Heart left ventricle (tissue), 13 donors: ENCODE results near the gene POLR3F.

ENCODE experiments used
- POLR2A ChIP-seq, 2 donors: fragments of 450-650 bp; IDR thresholded peaks; one replicate each; pipeline ENCODE4 v1.6.1; 2017; ENCODE audit warnings: antibody characterized with exemption in 2 of 2, mild to moderate bottlenecking in 2 of 2, moderate library complexity in 2 of 2
- TF ChIP-seq, protein P1 (sequence below), 12 donors: fragments of 200-600 bp; sonication (generic) in 4 of 12; IDR thresholded peaks; one replicate each; pipeline versions ENCODE4 v1.5.0 to v1.8.0; 2018 to 2022; ENCODE audit warnings: antibody characterized with exemption in 12 of 12, mild to moderate bottlenecking in 5 of 12
- donor health status: ischemic (EF 13 %, LVEDD 7.1; RV severe dilation, severe dysfunction).
- donor health status: DM: no; HTN: yes; CAD: no.
- donor health status: DM: no; HTN: no; CAD: no.
- donor health status: ischemic (EF 25% LVEDD 6.9; RV normal size, moderate dysfunction).
- donor health status: ischemic (EF 25% LVEDD 5.7; RV mildly dilated, moderate dysfunction).
- donor health status: ischemic (EF 35%, LVEDD 5.7; RV mildly dilated, moderate dysfunction).
- donor health status: nonischemic (EF 11% LVEDD 7.7; RV severe dilation, severe dysfunction).
- donor health status: DM: yes; HTN: yes; CAD: no.
- donor health status: PGD.
- donor health status: ischemic (EF 29% LVEDD 5.4; RV normal size, mild dysfunction).
- donor health status: nonischemic (EF 23%, LVEDD 6.1; RV moderate dilation, normal function).

DNA sequence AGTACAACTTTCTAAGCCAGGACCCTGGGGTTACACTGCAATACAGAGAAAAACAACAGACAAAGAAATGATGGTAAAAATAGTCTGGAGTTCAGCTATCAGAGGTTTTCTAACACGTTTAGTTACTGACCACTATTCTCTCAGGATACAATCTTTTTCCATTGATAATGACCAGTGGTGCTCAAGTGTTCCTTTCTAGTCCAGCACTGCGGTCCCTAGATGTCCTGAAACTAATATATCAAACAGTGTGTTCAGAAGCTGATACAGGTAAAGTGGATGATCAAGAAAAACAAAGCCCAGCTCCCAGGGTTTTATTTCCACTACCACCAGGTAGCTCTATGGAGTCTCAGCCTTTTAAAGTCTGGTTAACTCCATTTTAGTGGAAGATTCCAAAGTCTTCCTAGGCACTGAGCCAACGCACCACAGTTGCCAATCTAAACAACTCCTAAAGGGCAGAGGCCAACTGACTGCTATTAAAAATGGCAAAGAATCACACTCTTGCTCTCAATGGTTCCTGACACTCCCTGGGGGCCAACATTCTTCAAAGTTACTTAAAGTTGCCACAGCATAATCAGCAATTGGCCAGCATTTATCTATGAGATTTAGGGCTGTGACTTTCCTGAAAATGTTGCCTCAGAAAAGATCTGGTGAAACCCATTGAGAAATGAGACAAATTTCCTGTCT, 38.6 kb upstream of the POLR3F start:
- TF ChIP-seq, protein P1, sequence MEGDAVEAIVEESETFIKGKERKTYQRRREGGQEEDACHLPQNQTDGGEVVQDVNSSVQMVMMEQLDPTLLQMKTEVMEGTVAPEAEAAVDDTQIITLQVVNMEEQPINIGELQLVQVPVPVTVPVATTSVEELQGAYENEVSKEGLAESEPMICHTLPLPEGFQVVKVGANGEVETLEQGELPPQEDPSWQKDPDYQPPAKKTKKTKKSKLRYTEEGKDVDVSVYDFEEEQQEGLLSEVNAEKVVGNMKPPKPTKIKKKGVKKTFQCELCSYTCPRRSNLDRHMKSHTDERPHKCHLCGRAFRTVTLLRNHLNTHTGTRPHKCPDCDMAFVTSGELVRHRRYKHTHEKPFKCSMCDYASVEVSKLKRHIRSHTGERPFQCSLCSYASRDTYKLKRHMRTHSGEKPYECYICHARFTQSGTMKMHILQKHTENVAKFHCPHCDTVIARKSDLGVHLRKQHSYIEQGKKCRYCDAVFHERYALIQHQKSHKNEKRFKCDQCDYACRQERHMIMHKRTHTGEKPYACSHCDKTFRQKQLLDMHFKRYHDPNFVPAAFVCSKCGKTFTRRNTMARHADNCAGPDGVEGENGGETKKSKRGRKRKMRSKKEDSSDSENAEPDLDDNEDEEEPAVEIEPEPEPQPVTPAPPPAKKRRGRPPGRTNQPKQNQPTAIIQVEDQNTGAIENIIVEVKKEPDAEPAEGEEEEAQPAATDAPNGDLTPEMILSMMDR (IDR thresholded peaks at IDR 0.05), result no peak
- no peak for TF ChIP-seq POLR2A (IDR thresholded peaks at IDR 0.05)
